Coronary artery (tissue), 2 donors: ENCODE measurements around the gene RPL10.

Experiments used
- DNase-seq: peaks from one replicate; pipeline ENCODE4 v3.0.0-alpha.2; 2017; ENCODE audit warnings: low spot score
- H3K27ac ChIP-seq, 2 donors: fragments of 200-600 bp; sonication (generic); one replicate each; pipeline ENCODE4 v1.5.1; 2016 to 2019
- H3K4me3 ChIP-seq: fragments of 200-600 bp; sonication (generic); 2 replicates; pipeline ENCODE4 v1.5.1; 2016; ENCODE audit warnings: mild to moderate bottlenecking, moderate library complexity
- CTCF ChIP-seq: fragments of 200-600 bp; sonication (generic); IDR thresholded peaks from one replicate; pipeline ENCODE4 v1.5.1; 2019; ENCODE audit warnings: antibody characterized with exemption

Gene RPL10

GRCh38 chrX:154436374-154436982 lies 38.3 kb downstream of the RPL10 start:
- no peak for DNase-seq
- no peak for TF ChIP-seq CTCF
- H3K27ac ChIP-seq = peak overlapping the region; percentile 77 to 94
- peak overlapping the region; percentile 87 for H3K4me3 ChIP-seq

GRCh38 chrX:154436983-154437752 lies 39.0 kb downstream of the RPL10 start, which contains the start of gene GDI1:
Gene GDI1 (plus strand): TSS chrX:154437154. CDS start chrX:154437255, 101 bp downstream.
- peak within 1 kb of the TSS; percentile 77 to 94 for H3K27ac ChIP-seq
- no peak for TF ChIP-seq CTCF
- DNase-seq = no peak
- peak within 1 kb of the TSS; percentile 87 for H3K4me3 ChIP-seq

- TF ChIP-seq CTCF = no peak
- Histone ChIP-seq H3K4me3 (peak overlapping the region; percentile 87), H3K27ac (peak overlapping the region in 1 of 2 donors; percentile 94)
- no peak for DNase-seq
These were observed 40.1 kb downstream of the RPL10 start for GRCh38 chrX:154437971-154438893.

GRCh38 chrX:154439841-154440240 lies 41.7 kb downstream of the RPL10 start:
- H3K27ac ChIP-seq = no peak overlapping the region
- no peak for TF ChIP-seq CTCF
- no peak overlapping the region for H3K4me3 ChIP-seq
- no peak for DNase-seq

- H3K4me3 ChIP-seq = no peak overlapping the region
- no peak for DNase-seq
- TF ChIP-seq CTCF = no peak
- no peak overlapping the region for H3K27ac ChIP-seq
These were observed 42.6 kb downstream of the RPL10 start for GRCh38 chrX:154440623-154441357.

- DNase-seq = no peak
- H3K27ac ChIP-seq = no peak overlapping the region
- no peak overlapping the region for H3K4me3 ChIP-seq
- TF ChIP-seq CTCF = no peak
These were observed 43.4 kb downstream of the RPL10 start for GRCh38 chrX:154441564-154441963.
